Ovary (tissue), 9 donors: Measurements from ENCODE around the gene ANKLE1. TPM values are rescaled to one million over a fixed set of nuclear protein-coding genes. Genes with fewer than 3 reads are reported as not detected.

Experiments
- DNase-seq, 5 donors: peaks; one replicate each; pipeline ENCODE4 v3.0.0-alpha.2; 2019 to 2020
- H3K27ac ChIP-seq, 2 donors: fragments of 200-600 bp; one replicate each; pipeline versions ENCODE4 v1.5.1 to v1.8.0; 2019 to 2022
- H3K27me3 ChIP-seq: fragments of 200-600 bp; one replicate; pipeline ENCODE4 v1.8.0; 2022
- H3K36me3 ChIP-seq: fragments of 200-600 bp; sonication (generic); one replicate; pipeline ENCODE4 v1.5.1; 2019
- H3K4me1 ChIP-seq: one replicate; pipeline ENCODE4 v1.8.1; 2013; ENCODE audit warnings: mild to moderate bottlenecking, moderate library complexity; ENCODE audit not compliant: insufficient read depth
- H3K4me3 ChIP-seq: fragments of 200-600 bp; sonication (generic); one replicate; pipeline ENCODE4 v1.5.1; 2017
- H3K9me3 ChIP-seq, 2 donors: fragments of 200-600 bp in 1 of 2; sonication (generic) in 1 of 2; one replicate each; pipeline versions ENCODE4 v1.5.1 to v1.8.1; 2013 to 2019; ENCODE audit warnings: mild to moderate bottlenecking in 1 of 2, moderate library complexity in 1 of 2
- CTCF ChIP-seq, 3 donors: fragments of 450-650 bp in 2 of 3; fragments of 200-600 bp in 1 of 3; IDR thresholded peaks; one replicate each; pipeline versions ENCODE4 v1.5.1 to v1.8.0; 2016 to 2022; ENCODE audit warnings: antibody characterized with exemption in 3 of 3, mild to moderate bottlenecking in 1 of 3
- EP300 ChIP-seq: sonication (generic); formaldehyde crosslinking; IDR thresholded peaks from one replicate; pipeline ENCODE4 v1.6.1; 2017; ENCODE audit warnings: antibody characterized with exemption
- POLR2A ChIP-seq: fragments of 450-650 bp; IDR thresholded peaks from one replicate; pipeline ENCODE4 v1.6.1; 2017; ENCODE audit warnings: antibody characterized with exemption, mild to moderate bottlenecking, moderate library complexity
- WGBS, 3 donors: extraction: QIAGEN DNeasy Blood & Tissue Kit in 1 of 3; methylation state at CpG; one replicate each; pipeline versions ENCODE4 v1.1.5 to v1.1.7; 2013 to 2017; 5-methylcytosine and 5-hydroxymethylcytosine counted together
- intact Hi-C, 4 donors: fragments of 100-400 bp; cut with DNase I; formaldehyde crosslinking; loops; one replicate each; pipeline versions ENCODE4 v1.11.0 to v1.15.1; 2022 to 2023
- polyA plus RNA-seq, 2 donors: library from polyadenylated mRNA; stranded (reverse); fragments of 200-250 nt in 1 of 2; fragments of 350-450 nt in 1 of 2; fragmentation: Illumina TruSeq in 1 of 2; extraction: RNeasy Lipid Tissue Mini Kit (QIAGEN cat#74804) in 1 of 2; gene quantifications; one replicate each; pipeline ENCODE4 v1.2.3, GENCODE V29; 2013 to 2014
- total RNA-seq, 7 donors: library from RNA; depleted of rRNA in 2 of 7; stranded (reverse); fragments of >200 nt in 2 of 7; fragmentation: NEBNext Ultra II Directional in 3 of 7; extraction: Animal tissue kit (Norgen Biotek cat#: 25700) in 3 of 7; gene quantifications; one replicate each; pipeline versions ENCODE4 v1.1.0 to v1.2.4, GENCODE V29; 2016 to 2023
- donor health status: DM: no; HTN: no; CAD: no; lungs with moderate emphysema.
- donor health status: DM: no; HTN: no; CAD: no.
- donor health status: Bipolar disorder and iron deficiency.
- donor health status: DM: yes; HTN: yes; CAD: no.
- donor health status: DM: no; HTN: no; CAD: no.
- donor health status: DM: yes; HTN: yes; CAD: no.

Gene ANKLE1
- total and polyA plus RNA-seq, 9 donors, result 0.12 to 1.6 (median 0.81) TPM

GRCh38 chr19:17296273-17296672 lies 14.6 kb downstream of the ANKLE1 start:
- TF ChIP-seq CTCF (IDR thresholded peaks at IDR 0.05), result no peak
- TF ChIP-seq POLR2A, result no peak
- no peak for TF ChIP-seq EP300
- Histone ChIP-seq H3K36me3 (no peaks in the 10 kb centered on the region), H3K4me3 (no peak overlapping the region), H3K27me3 (no peaks in the 10 kb centered on the region), H3K9me3 (no peaks in the 10 kb centered on the region), H3K4me1 (peaks cover 2% of the 10 kb centered on the region), H3K27ac (no peak overlapping the region)
- intact Hi-C loops, result no loop called here
- no peak for DNase-seq
- WGBS, 3 donors, result 54 to 70% (median 63%) methylated on average over 4 of the region's 4 CpGs

- TF ChIP-seq POLR2A (no peak), EP300 (no peak)
- peaks cover 3% of the 10 kb centered on the region for H3K4me1 ChIP-seq
- H3K4me3 ChIP-seq, result no peak overlapping the region
- no peaks in the 10 kb centered on the region for H3K27me3 ChIP-seq
- no peak for DNase-seq
- no peaks in the 10 kb centered on the region for H3K9me3 ChIP-seq
- no peaks in the 10 kb centered on the region for H3K36me3 ChIP-seq
- no peak overlapping the region for H3K27ac ChIP-seq
- 80 to 87% (median 85%) methylated on average over 6 of the region's 6 CpGs for WGBS, 3 donors
- intact Hi-C loops, result no loop called here
Measured at GRCh38 chr19:17296976-17297375, 15.3 kb downstream of the ANKLE1 start.

GRCh38 chr19:17300992-17301619 lies 19.4 kb downstream of the ANKLE1 start:
- H3K9me3 ChIP-seq, result no peaks in the 10 kb centered on the region
- whole genome bisulfite sequencing, 3 donors, result 89 to 96% (median 91%) methylated on average over 49 to 51 of the region's 51 CpGs

GRCh38 chr19:17302391-17303166 lies 20.9 kb downstream of the ANKLE1 start:
- WGBS, 3 donors, result 7 to 37% (median 12%) methylated on average over 5 to 29 of the region's 29 CpGs
- TF ChIP-seq POLR2A (no peak), CTCF (IDR thresholded peaks at IDR 0.05) (no peak), EP300 (no peak)
- DNase-seq, result peak; percentile 55 to 76 (median 74)
- H3K27me3 ChIP-seq, result no peaks in the 10 kb centered on the region
- H3K4me3 ChIP-seq, result peak overlapping the region; percentile 65
- H3K9me3 ChIP-seq, result no peaks in the 10 kb centered on the region
- peak overlapping the region; percentile 50 to 59 for H3K27ac ChIP-seq
- H3K4me1 ChIP-seq, result peaks cover 7% of the 10 kb centered on the region
- intact Hi-C loops, result no loop called here
- H3K36me3 ChIP-seq, result no peaks in the 10 kb centered on the region

More at GRCh38 chr19:17300992-17301619, 19.4 kb downstream of the ANKLE1 start:
- H3K27ac ChIP-seq, result no peak overlapping the region
- TF ChIP-seq CTCF (IDR thresholded peaks at IDR 0.05) (no peak), EP300 (no peak), POLR2A (no peak)
- no peak overlapping the region for H3K4me3 ChIP-seq
- no peak for DNase-seq
- peaks cover 7% of the 10 kb centered on the region for H3K4me1 ChIP-seq
- H3K36me3 ChIP-seq, result no peaks in the 10 kb centered on the region
- intact Hi-C loops, result no loop called here
- no peaks in the 10 kb centered on the region for H3K27me3 ChIP-seq
